Gastrocnemius medialis (tissue), 4 donors: ENCODE measurements around the gene UTP14C.

Experiments
- CTCF ChIP-seq, 5 experiments: fragments of 450-650 bp in 3 of 5; fragments of 200-600 bp in 2 of 5; sonication (generic) in 2 of 5; IDR thresholded peaks in 4 of 5; conservative IDR thresholded peaks in 1 of 5; 1 replicate in 4 of 5; 2 replicates in 1 of 5; pipeline ENCODE4 v1.5.1; 2016 to 2019; ENCODE audit warnings: antibody characterized with exemption in 5 of 5, mild to moderate bottlenecking in 3 of 5, moderate library complexity in 3 of 5
- POLR2A ChIP-seq, 2 donors: fragments of 450-650 bp; IDR thresholded peaks; one replicate each; pipeline ENCODE4 v1.6.1; 2017; ENCODE audit warnings: antibody characterized with exemption in 2 of 2, mild to moderate bottlenecking in 2 of 2, moderate library complexity in 2 of 2

GRCh38 chr13:51999921-52000320, 24.6 kb upstream of the UTP14C start:
- TF ChIP-seq CTCF (IDR thresholded peaks at IDR 0.05 in 4 of 5, conservative IDR thresholded peaks at IDR 0.05 in 1 of 5) (no peak), POLR2A (IDR thresholded peaks at IDR 0.05) (no peak)
